Measurements from ENCODE around the gene SGMS2. TPM values are rescaled to one million over a fixed set of nuclear protein-coding genes. Genes with fewer than 3 reads are reported as not detected.
A peak's percentile ranks its signal among the peaks of the same experiment; 100 is the strongest.

SGMS2 gene
- total and polyA plus RNA-seq, 4 donors = 10.0 to 124 (median 46.4) TPM

DNA sequence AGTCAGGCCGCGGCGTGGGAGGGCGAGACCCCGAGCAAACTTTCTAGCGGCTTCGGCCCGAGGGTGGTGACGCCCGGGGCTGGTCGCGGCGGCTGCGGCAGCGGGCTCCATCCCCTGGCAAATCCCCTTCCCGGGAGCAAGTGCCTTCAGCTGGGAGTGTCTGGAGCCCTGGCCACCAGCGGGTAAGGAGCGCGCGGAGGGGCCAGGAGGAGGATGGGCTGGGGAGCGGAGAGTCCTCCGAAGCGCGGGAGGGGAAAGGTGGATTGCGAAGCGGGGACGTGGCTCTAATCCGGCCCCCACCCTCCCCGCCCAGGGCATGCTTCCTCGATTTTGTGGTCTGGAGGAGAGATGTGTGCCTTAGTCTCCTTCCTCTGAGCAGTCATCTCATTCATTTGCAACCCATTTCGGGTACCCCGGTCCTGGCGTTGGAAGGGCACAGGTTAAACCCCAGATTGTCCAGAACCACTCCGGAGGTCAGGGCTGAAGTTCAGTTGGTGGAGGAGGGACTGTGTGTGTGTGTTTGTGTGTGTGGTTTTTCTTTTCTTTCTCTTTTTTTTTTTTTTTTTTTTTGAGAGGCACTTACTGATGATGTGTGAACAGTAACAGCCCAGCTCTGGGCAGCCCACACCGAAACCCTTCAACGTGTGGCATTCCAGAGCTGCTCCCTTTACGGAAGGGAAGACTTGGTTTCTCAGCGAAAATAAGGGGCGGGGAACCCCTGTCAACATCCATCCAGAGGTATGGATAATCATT, 516 bp downstream of the SGMS2 start:
- TF ChIP-seq, protein P1, sequence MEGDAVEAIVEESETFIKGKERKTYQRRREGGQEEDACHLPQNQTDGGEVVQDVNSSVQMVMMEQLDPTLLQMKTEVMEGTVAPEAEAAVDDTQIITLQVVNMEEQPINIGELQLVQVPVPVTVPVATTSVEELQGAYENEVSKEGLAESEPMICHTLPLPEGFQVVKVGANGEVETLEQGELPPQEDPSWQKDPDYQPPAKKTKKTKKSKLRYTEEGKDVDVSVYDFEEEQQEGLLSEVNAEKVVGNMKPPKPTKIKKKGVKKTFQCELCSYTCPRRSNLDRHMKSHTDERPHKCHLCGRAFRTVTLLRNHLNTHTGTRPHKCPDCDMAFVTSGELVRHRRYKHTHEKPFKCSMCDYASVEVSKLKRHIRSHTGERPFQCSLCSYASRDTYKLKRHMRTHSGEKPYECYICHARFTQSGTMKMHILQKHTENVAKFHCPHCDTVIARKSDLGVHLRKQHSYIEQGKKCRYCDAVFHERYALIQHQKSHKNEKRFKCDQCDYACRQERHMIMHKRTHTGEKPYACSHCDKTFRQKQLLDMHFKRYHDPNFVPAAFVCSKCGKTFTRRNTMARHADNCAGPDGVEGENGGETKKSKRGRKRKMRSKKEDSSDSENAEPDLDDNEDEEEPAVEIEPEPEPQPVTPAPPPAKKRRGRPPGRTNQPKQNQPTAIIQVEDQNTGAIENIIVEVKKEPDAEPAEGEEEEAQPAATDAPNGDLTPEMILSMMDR (IDR thresholded peaks at IDR 0.05; ENCODE audit: control extremely low read depth, extremely low read depth) = no peak
- ATAC-seq (ENCODE audit: insufficient read depth, low FRiP score) (peak; percentile 21), DNase-seq (peak; percentile 42 to 59 (median 48))
- Histone ChIP-seq H3K4me3 (peak overlapping the region; percentile 84), H3K9ac (ENCODE audit: insufficient read depth in 1 of 2, low read length in 2 of 2) (peak overlapping the region in 1 of 2 donors; percentile 14), H3K36me3 (ENCODE audit: control insufficient read depth in 4 of 4, insufficient read depth in 4 of 4, low read length in 4 of 4) (no peaks in the 10 kb centered on the region), H3K27me3 (ENCODE audit: control insufficient read depth in 3 of 3, insufficient read depth in 3 of 3, low read length in 2 of 3) (peaks cover 0 to 28% (median 23%) of the 10 kb centered on the region in 3 donors), H3K4me1 (ENCODE audit: control insufficient read depth in 5 of 5, insufficient read depth in 5 of 5, low read length in 5 of 5) (peaks cover 0 to 15% (median 0%) of the 10 kb centered on the region in 5 donors), H3K9me3 (ENCODE audit: control insufficient read depth in 4 of 4, insufficient read depth in 3 of 4, low read length in 3 of 4) (no peaks in the 10 kb centered on the region), H3K27ac (ENCODE audit: low read depth in 1 of 2, low read length in 1 of 2) (peak overlapping the region; percentile 86 to 97)
- WGBS, 2 donors = 2 to 3% methylated on average over 33 to 39 of the region's 39 CpGs

DNA sequence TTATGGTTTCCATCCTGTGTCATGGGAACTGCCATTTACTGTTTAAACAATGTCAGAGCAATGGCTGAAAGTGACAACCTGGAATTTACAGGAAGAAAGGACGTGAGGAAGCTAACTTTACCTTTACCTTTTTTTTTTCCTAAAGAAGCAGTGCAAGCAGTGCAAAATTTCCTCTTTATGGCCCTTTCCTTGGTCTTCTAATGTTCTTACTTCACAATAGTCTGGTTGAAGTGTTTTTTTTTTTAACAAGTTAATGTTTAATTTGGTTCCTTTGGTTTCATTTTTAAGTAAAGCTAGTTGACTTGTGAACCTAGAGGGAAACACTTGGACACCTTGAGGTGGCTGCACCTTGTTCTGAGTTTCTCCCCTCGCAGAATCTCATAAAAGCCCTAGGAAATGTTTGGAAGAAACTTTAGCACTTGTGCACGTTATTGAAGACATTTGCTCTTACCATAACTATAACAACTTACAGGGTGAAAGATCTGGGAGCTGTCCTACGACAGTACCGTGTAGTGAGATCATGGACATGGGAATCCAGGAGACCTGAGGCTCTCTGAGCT, 1.8 kb downstream of the SGMS2 start:
- DNase-seq (peak in 2 of 3 donors; percentile 45 to 59), ATAC-seq (ENCODE audit: insufficient read depth, low FRiP score) (no peak)
- peak overlapping the region in 1 of 2 donors; percentile 14 for H3K9ac ChIP-seq (ENCODE audit: insufficient read depth in 1 of 2, low read length in 2 of 2)
- peaks cover 0 to 15% (median 4%) of the 10 kb centered on the region in 5 donors for H3K4me1 ChIP-seq (ENCODE audit: control insufficient read depth in 5 of 5, insufficient read depth in 5 of 5, low read length in 5 of 5)
- H3K4me3 ChIP-seq = no peak overlapping the region
- H3K27me3 ChIP-seq (ENCODE audit: control insufficient read depth in 3 of 3, insufficient read depth in 3 of 3, low read length in 2 of 3) = peaks cover 0 to 25% (median 23%) of the 10 kb centered on the region in 3 donors
- TF ChIP-seq, protein P1 (IDR thresholded peaks at IDR 0.05; ENCODE audit: control extremely low read depth, extremely low read depth) = no peak
- no peaks in the 10 kb centered on the region for H3K36me3 ChIP-seq (ENCODE audit: control insufficient read depth in 4 of 4, insufficient read depth in 4 of 4, low read length in 4 of 4)
- no peaks in the 10 kb centered on the region for H3K9me3 ChIP-seq (ENCODE audit: control insufficient read depth in 4 of 4, insufficient read depth in 3 of 4, low read length in 3 of 4)
- WGBS, 2 donors = 59 to 77% methylated on average over 5 of the region's 5 CpGs
- H3K27ac ChIP-seq (ENCODE audit: low read depth in 1 of 2, low read length in 1 of 2) = peak overlapping the region; percentile 77 to 86

DNA sequence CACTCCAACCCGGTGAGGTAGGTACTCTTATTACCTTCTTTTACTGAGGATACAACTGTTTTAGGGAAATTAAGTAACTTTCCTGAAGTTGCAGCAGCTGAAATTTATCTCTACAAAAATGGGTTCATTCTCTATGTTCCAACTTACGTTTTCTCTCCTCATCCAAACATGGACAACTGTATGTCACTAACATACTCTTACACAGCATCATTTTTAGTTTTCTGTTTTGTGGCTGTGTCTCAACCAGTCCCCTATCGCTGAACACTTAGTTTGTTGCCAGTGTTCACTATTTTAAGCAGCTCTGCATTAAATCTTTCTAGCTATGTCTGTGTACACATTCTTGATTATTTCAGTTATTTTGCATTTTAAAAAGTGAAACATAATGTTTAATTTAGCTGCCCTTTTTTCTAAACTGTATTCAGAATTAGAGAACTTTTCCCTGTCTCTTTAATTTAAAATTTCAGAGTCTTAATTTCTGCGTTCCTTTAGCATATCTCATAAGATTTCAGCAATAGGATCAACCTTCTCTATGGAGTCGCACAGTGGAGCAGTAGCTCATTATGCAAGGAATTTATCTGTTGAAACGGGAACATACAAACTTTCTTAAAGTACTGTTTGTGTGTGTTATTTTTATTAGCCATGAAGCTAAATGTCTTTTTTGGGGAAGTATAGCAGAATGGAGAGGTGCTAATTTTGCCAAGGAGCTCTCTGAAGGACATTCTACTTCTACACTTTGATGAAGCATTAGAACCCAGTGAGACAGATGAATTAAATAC, 3.8 kb downstream of the SGMS2 start:
- Histone ChIP-seq H3K9me3 (ENCODE audit: control insufficient read depth in 4 of 4, insufficient read depth in 3 of 4, low read length in 3 of 4) (no peaks in the 10 kb centered on the region), H3K4me3 (no peak overlapping the region), H3K27me3 (ENCODE audit: control insufficient read depth in 3 of 3, insufficient read depth in 3 of 3, low read length in 2 of 3) (peaks cover 0 to 25% (median 21%) of the 10 kb centered on the region in 3 donors), H3K4me1 (ENCODE audit: control insufficient read depth in 5 of 5, insufficient read depth in 5 of 5, low read length in 5 of 5) (peaks cover 0 to 15% (median 6%) of the 10 kb centered on the region in 5 donors), H3K36me3 (ENCODE audit: control insufficient read depth in 4 of 4, insufficient read depth in 4 of 4, low read length in 4 of 4) (no peaks in the 10 kb centered on the region), H3K9ac (ENCODE audit: insufficient read depth in 1 of 2, low read length in 2 of 2) (no peak overlapping the region), H3K27ac (ENCODE audit: low read depth in 1 of 2, low read length in 1 of 2) (no peak overlapping the region)
- DNase-seq (no peak), ATAC-seq (ENCODE audit: insufficient read depth, low FRiP score) (no peak)
- 71 to 74% methylated on average over 6 of the region's 6 CpGs for WGBS, 2 donors
- TF ChIP-seq, protein P1 (IDR thresholded peaks at IDR 0.05; ENCODE audit: control extremely low read depth, extremely low read depth) = no peak

Measured in lung (tissue), 12 donors.